ENCODE results near the gene FAM50B.

GRCh38 chr6:3882431-3882830, 33.3 kb downstream of the FAM50B start:
- TF ChIP-seq, protein P1, sequence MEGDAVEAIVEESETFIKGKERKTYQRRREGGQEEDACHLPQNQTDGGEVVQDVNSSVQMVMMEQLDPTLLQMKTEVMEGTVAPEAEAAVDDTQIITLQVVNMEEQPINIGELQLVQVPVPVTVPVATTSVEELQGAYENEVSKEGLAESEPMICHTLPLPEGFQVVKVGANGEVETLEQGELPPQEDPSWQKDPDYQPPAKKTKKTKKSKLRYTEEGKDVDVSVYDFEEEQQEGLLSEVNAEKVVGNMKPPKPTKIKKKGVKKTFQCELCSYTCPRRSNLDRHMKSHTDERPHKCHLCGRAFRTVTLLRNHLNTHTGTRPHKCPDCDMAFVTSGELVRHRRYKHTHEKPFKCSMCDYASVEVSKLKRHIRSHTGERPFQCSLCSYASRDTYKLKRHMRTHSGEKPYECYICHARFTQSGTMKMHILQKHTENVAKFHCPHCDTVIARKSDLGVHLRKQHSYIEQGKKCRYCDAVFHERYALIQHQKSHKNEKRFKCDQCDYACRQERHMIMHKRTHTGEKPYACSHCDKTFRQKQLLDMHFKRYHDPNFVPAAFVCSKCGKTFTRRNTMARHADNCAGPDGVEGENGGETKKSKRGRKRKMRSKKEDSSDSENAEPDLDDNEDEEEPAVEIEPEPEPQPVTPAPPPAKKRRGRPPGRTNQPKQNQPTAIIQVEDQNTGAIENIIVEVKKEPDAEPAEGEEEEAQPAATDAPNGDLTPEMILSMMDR (IDR thresholded peaks at IDR 0.05; ENCODE audit: low read depth, low read length, missing input control), result no peak
- TF ChIP-seq NR2F2 (IDR thresholded peaks at IDR 0.05) (no peak), YY1 (IDR thresholded peaks at IDR 0.05) (no peak), JUND (IDR thresholded peaks at IDR 0.05) (no peak)
- TF ChIP-seq, protein P2, sequence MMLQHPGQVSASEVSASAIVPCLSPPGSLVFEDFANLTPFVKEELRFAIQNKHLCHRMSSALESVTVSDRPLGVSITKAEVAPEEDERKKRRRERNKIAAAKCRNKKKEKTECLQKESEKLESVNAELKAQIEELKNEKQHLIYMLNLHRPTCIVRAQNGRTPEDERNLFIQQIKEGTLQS (IDR thresholded peaks at IDR 0.05), result no peak
